GM12874 (cell line): Measurements from ENCODE around the gene TNPO3.

Experiments used
- CTCF ChIP-seq: IDR thresholded peaks from 2 replicates; pipeline ENCODE4 v1.5.1; 2011; ENCODE audit warnings: low read depth, mild to moderate bottlenecking, control low read depth, low read length, moderate library complexity; ENCODE audit not compliant: insufficient read depth

Gene TNPO3

GRCh38 chr7:129067943-129068548 lies 13.1 kb upstream of the TNPO3 start:
- no peak for TF ChIP-seq CTCF

- TF ChIP-seq CTCF: no peak
These were observed 11.6 kb upstream of the TNPO3 start for GRCh38 chr7:129066290-129067131.

GRCh38 chr7:129055861-129056464 lies 1.1 kb upstream of the TNPO3 start:
- TF ChIP-seq CTCF: no peak

GRCh38 chr7:129055294-129055816 lies 444 bp upstream of the TNPO3 start:
- no peak for TF ChIP-seq CTCF

GRCh38 chr7:129053938-129054437 lies 923 bp downstream of the TNPO3 start:
- TF ChIP-seq CTCF: no peak

- TF ChIP-seq CTCF: no peak
These were observed 2.5 kb downstream of the TNPO3 start for GRCh38 chr7:129052441-129052840.

GRCh38 chr7:129047761-129048160 lies 7.2 kb downstream of the TNPO3 start:
- TF ChIP-seq CTCF: no peak
